HG02852 (cell line): ENCODE measurements around the gene OPA1.

ENCODE experiments used
- ATAC-seq: cut with Tn5 transposase; IDR thresholded peaks from one replicate; pipeline ENCODE4 v1.9.1; 2021; ENCODE audit warnings: mild to moderate bottlenecking, moderate library complexity; ENCODE audit not compliant: unreplicated experiment

The OPA1 gene

DNA sequence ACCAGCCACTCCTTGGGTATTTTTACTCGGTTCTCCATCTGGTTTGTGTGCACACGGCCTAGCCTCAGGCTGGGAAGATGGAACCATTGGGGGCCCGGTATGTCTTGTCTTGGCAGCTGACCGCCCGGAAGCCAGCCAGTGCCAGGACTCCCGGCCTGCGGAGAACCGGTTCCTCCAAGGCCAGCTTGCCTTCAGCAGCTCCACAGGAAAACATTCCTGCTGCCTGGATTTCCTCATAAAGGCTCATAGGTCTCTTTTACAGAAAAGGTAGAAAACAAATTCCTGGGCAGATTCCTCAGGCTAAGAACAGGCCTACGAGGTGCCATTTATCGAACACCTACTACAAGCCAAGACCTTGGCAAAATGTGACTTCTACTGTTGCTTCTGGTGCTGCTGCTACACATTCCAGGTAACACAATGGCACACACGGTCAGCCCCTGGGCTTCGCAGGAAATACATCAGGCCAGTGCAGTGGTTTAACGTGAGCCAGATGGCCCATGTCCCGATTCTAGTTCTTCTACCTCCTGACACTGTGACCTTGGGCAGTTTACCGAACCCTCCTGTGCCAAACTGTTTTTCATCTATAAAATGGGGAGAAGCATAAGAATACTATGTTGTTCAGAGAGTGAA lies 141.8 kb downstream of the OPA1 start:
- no peak for ATAC-seq

DNA sequence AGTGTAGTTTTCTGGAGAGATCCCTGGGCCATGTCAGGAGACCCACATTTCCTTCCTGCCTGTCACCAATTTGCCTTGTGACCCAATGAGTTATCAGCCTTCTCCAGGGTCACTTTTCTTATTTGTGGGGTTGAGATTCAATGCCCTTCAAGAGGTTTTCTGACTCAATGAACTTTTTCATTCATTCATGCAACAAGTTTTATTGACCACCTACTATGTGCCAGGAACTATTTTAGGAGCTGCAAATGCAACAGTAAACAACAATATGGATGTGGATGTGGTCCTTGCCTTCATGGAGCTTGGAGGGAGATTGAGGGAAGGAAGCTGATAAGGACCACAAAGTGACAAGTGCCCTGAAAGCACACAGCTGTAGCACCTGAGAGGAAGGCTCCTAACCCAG lies 142.8 kb downstream of the OPA1 start:
- ATAC-seq, result no peak

DNA sequence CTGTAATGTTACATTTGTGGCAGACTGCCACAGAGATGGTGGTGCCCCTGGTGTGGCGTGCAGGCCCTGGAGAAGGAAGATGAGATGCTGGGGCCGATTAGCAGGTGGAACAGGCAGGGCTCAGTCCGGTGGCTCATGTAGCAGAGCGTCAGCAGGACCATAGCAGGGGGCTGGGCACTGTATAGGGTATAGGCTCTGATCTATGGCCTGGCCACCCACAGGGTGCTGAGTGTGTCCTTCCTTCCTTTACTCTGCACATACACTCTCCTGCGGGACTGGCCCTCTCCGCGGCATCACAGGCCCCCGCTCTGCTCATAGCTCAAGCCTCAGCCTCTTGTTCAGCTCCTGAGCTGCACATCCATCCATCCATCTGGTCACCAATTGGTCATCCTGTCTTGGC lies 143.6 kb downstream of the OPA1 start:
- ATAC-seq, result no peak

DNA sequence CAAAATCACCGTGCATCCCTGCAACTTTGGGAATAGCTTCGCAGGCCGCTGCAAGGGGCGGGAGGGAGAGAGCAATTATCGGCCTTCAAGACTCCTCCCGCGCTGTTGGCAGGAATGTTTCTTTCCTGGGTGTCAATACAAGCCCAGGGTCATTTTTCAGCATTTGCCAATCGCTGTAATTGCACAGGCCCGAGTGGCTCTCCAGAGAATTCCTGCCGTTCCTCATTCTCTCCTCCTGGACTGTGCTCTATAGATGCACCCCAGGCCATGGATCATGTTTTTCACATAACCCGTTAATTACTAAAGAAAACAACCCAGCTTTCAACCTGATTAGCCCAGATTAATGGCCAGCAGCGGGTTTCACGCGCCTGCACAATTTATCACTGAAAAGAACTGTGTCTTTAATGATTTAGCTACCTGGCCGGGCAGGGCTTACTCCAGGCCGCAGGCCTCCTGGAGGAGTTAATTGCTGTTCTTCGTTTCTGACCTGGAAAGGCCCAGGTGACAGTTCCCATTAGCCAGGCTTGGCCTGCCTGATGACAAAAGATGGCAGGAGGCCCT lies 144.3 kb downstream of the OPA1 start:
- no peak for ATAC-seq

DNA sequence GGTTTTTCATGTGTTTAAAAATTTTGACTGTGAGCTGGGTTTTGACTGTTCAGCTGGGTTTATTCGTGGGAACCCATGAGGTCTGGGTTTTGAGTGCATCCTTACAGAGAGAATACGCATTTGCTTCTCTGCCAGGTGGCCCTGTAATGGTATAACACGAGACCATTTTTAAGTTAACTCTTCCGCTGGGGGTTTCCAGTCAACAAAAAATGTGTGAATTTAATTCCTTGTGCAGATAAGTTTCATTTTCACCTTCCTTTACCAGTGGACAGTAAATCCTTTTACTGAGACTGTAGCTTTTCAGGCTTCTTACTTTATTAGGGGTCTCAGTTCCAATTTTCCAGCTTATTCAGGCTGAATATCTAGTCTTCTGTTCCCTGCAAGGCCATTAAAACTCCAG lies 149.6 kb downstream of the OPA1 start:
- ATAC-seq, result peak; percentile 67

DNA sequence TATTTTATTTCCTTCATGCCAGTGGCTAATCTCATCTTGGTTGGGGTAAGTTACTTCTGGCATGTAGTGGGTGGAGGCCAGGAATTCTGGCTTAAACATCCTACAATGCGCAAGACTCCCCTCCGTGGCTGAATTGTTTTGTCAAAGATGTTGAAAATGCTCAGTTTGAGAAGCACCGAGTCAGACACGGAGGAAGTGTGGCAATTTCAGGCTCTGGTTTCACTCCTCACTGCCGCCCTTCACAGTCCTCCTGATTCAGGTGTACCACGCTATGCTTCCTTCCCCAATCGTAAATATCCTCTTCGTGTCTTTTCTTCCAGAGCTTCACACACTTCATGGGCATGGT lies 150.7 kb downstream of the OPA1 start:
- ATAC-seq, result no peak

DNA sequence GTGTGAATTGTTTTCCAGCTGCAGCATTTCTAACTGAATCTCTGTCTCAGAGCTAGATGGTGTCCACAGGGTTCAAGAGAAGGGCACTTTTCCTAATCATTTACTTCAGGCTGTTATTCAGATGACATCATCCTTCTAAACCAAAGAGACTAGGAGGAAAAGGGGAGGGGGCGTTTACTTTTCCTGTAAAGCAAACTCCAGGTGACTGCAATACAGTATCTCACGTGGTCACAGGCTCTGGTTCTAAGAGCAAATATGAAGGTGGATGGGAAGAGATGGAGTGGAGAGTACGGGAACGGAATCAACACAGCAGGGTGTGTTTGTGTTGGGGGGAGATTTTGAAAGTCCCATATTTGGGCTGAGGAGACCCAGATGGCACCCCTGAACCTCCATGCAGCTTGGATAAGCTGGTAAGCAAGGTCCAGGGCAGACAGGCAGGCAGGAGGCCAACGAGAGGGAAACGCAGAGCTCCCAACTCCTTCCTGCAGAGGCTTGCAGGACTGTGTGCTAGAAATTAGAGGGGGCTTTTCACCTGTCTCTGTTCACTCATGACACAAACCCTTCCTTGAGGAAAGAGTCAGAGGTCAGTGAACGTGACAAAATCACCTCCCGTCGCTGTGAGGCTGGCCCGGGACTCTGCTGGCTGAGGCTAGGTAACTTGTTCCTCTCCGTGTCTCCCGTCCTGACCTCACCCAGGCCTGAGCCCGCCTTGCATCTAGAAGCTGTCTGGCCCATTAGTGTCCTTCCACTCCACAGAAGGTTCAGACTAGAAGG lies 151.2 kb downstream of the OPA1 start:
- no peak for ATAC-seq

DNA sequence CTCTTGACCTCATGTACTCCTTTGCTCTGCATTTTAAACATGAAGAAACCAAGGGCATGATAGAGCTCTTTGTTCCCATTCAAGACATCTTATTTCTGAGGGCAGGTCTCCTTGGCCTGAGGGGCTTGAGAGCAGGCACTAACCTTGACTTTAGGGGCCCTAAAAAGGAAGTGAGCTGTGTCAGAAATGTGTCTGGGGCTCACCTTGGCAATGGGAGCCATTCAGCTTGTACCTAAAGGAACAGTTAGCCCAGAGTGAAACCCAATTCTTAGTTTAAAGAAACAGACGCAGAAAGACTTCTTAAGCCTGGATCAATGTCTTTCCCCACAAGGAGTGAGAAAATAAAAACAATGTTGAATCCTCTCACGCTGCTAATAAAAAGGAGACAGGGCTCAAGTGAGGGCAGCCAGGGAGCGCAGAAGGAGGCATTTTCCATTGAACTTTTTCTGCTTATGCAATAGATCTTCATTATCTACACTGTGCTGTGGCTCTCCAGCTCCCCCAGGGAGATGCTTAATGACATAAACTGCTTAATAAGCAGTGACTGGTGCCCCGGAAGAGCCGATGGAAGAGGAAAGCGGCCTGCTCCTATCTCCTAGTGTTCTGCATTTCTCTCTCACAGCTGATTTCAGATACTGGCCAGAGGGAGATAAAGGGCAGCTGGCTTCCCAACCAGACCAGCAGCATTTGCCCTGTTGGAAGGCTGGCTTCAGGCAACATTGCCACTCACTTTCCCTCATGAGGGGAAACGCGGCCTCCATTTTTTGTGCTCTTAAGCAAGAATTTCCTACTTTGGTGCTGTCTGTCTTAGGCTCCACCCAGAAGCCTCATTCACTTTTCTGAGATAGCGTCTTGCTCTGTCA lies 152.0 kb downstream of the OPA1 start:
- ATAC-seq, result no peak

DNA sequence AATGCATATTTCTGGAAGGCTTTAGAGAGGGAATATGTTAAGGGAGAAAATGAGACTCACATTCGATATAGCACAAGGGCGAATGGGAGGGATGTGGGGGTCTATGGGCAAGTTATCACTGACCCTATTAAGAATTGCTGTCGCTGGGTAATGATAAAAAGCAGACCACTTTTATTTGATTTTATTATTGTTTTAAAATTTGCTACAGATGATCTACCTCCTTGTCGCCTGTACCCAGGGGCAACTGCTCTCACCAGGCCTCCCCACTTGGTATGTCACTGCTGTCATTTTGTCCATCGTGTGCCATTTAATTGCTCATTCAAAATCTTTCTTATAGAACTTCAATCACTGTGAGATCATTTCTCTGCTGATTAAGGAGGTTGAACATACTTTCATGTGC lies 153.8 kb downstream of the OPA1 start:
- no peak for ATAC-seq
